SK-N-SH (cell line): ENCODE measurements around the gene RAB25. TPM values are rescaled to one million over a fixed set of nuclear protein-coding genes. Genes with fewer than 3 reads are reported as not detected.

Experiments used
- CTCF ChIA-PET: fragments of 300-600, 350-600 bp; formaldehyde crosslinking; extraction: SDS; loops from one replicate; lab custom pipeline; 2021; lab: Yijun Ruan, JAX
- POLR2A ChIA-PET: fragments of 350-600 bp; sonication (Branson Sonifier 250); formaldehyde crosslinking; extraction: SDS; loops from one replicate; lab custom pipeline; 2020; ENCODE audit warnings: antibody characterized with exemption, inconsistent platforms; lab: Yijun Ruan, JAX
- DNase-seq: peaks from one replicate; pipeline ENCODE4 v3.0.0; 2012
- H2AFZ ChIP-seq: fragments of 200-600 bp; sonication (generic); 2 replicates; pipeline ENCODE4 v1.8.1; 2016; ENCODE audit warnings: antibody characterized with exemption, mild to moderate bottlenecking, low read depth
- H3F3A ChIP-seq: fragments of 200-600 bp; sonication (generic); replicated peaks from 2 replicates; pipeline ENCODE3; 2016; ENCODE audit warnings: antibody characterized with exemption, mild to moderate bottlenecking; ENCODE audit not compliant: insufficient read depth
- H3K27ac ChIP-seq, 2 experiments: fragments of 200-500 bp in 1 of 2; fragments of 200-600 bp in 1 of 2; sonication (Bioruptor generic) in 1 of 2; sonication (generic), shearing (Covaris generic) in 1 of 2; 2 replicates each; pipeline versions ENCODE4 v1.5.1 to v1.6.1; 2014 to 2016; ENCODE audit warnings: low read depth in 2 of 2, inconsistent platforms in 1 of 2, low read length in 1 of 2, mild to moderate bottlenecking in 1 of 2, mixed read lengths in 1 of 2
- H3K27me3 ChIP-seq: fragments of 200-600 bp; sonication (generic), shearing (Covaris generic); 2 replicates; pipeline ENCODE4 v1.6.1; 2016; ENCODE audit warnings: mixed run types; ENCODE audit not compliant: insufficient read depth
- H3K36me3 ChIP-seq, 2 experiments: fragments of 200-500 bp in 1 of 2; fragments of 200-600 bp in 1 of 2; sonication (Bioruptor generic) in 1 of 2; sonication (generic) in 1 of 2; replicated peaks in 1 of 2; 2 replicates each; pipeline versions ENCODE3 to v1.5.1; 2014 to 2016; ENCODE audit warnings: low read length in 1 of 2, mild to moderate bottlenecking in 1 of 2; ENCODE audit not compliant: insufficient read depth in 2 of 2, control insufficient read depth in 1 of 2
- H3K4me1 ChIP-seq, 2 experiments: fragments of 200-500 bp in 1 of 2; fragments of 200-600 bp in 1 of 2; sonication (Bioruptor generic) in 1 of 2; sonication (generic), shearing (Covaris generic) in 1 of 2; 2 replicates each; pipeline versions ENCODE4 v1.5.1 to v1.6.1; 2014 to 2016; ENCODE audit warnings: low read depth in 1 of 2, low read length in 1 of 2, mixed run types in 1 of 2; ENCODE audit not compliant: insufficient read depth in 2 of 2, control insufficient read depth in 1 of 2
- H3K4me2 ChIP-seq: fragments of 200-600 bp; sonication (generic), shearing (Covaris generic); 2 replicates; pipeline ENCODE4 v1.6.1; 2017; ENCODE audit warnings: mixed run types
- H3K4me3 ChIP-seq, 2 experiments: fragments of 200-500 bp in 1 of 2; fragments of 200-600 bp in 1 of 2; sonication (Bioruptor generic) in 1 of 2; sonication (generic), shearing (Covaris generic) in 1 of 2; 2 replicates each; pipeline versions ENCODE4 v1.5.1 to v1.8.1; 2014 to 2016; ENCODE audit warnings: low read depth in 2 of 2, inconsistent platforms in 1 of 2, low read length in 1 of 2, mild to moderate bottlenecking in 1 of 2, mixed read lengths in 1 of 2, moderate library complexity in 1 of 2
- H3K79me2 ChIP-seq: fragments of 200-600 bp; sonication (generic); 2 replicates; pipeline ENCODE4 v1.8.1; 2017; ENCODE audit warnings: mild to moderate bottlenecking; ENCODE audit not compliant: insufficient read depth
- H3K9ac ChIP-seq: fragments of 200-600 bp; sonication (generic); 2 replicates; pipeline ENCODE4 v1.6.1; 2017; ENCODE audit warnings: mixed run types
- H3K9me2 ChIP-seq: fragments of 200-600 bp; sonication (generic); 2 replicates; pipeline ENCODE4 v1.6.1; 2017; ENCODE audit warnings: mixed run types
- H3K9me3 ChIP-seq: fragments of 200-600 bp; sonication (generic); 2 replicates; pipeline ENCODE4 v1.6.1; 2017; ENCODE audit warnings: mixed run types, mild to moderate bottlenecking, moderate library complexity
- H4K20me1 ChIP-seq: fragments of 200-600 bp; sonication (generic); 2 replicates; pipeline ENCODE4 v1.6.1; 2017; ENCODE audit warnings: mild to moderate bottlenecking, mixed run types; ENCODE audit not compliant: insufficient read depth
- ELF1 ChIP-seq: IDR thresholded peaks from 2 replicates; pipeline ENCODE4 v1.4.0; 2012
- EP300 ChIP-seq, 2 experiments: IDR thresholded peaks; 2 replicates each; pipeline versions ENCODE4 v1.4.0 to v1.6.1; 2012; ENCODE audit warnings: borderline replicate concordance in 1 of 2, low read depth in 1 of 2, low read length in 1 of 2
- FOSL2 ChIP-seq: IDR thresholded peaks from 2 replicates; pipeline ENCODE4 v1.4.0; 2012; ENCODE audit warnings: low read depth, mild to moderate bottlenecking, moderate library complexity, borderline replicate concordance
- FOXJ3 ChIP-seq: sonication (generic); formaldehyde crosslinking; IDR thresholded peaks from 2 replicates; pipeline ENCODE4 v1.5.1; 2020; ENCODE audit warnings: mild to moderate bottlenecking, missing genetic modification reagents
- FOXM1 ChIP-seq: IDR thresholded peaks from 2 replicates; pipeline ENCODE4 v1.4.0; 2012; ENCODE audit warnings: low read depth, mild to moderate bottlenecking
- GABPA ChIP-seq: IDR thresholded peaks from 2 replicates; pipeline ENCODE4 v1.4.0; 2012; ENCODE audit warnings: low read depth, mild to moderate bottlenecking
- GATA2 ChIP-seq: sonication (generic); formaldehyde crosslinking; IDR thresholded peaks from 2 replicates; pipeline ENCODE4 v1.5.0; 2020; ENCODE audit warnings: mild to moderate bottlenecking, missing genetic modification reagents
- MEF2A ChIP-seq: IDR thresholded peaks from 2 replicates; pipeline ENCODE4 v1.4.0; 2012; ENCODE audit warnings: low read depth, borderline replicate concordance
- MXI1 ChIP-seq: IDR thresholded peaks from 2 replicates; pipeline ENCODE4 v1.6.1; 2012; ENCODE audit warnings: mild to moderate bottlenecking, low read depth, low read length, improper control_type of control experiment
- NFIC ChIP-seq: IDR thresholded peaks from 2 replicates; pipeline ENCODE4 v1.4.0; 2012; ENCODE audit warnings: borderline replicate concordance
- RCOR1 ChIP-seq: fragments of 150-350 bp; IDR thresholded peaks from 2 replicates; pipeline ENCODE4 v1.6.1; 2017; ENCODE audit warnings: antibody characterized with exemption, low read length
- REST ChIP-seq: IDR thresholded peaks from 2 replicates; pipeline ENCODE4 v1.6.1; 2012; ENCODE audit warnings: mild to moderate bottlenecking, low read depth, low read length, moderate library complexity
- SMC3 ChIP-seq: IDR thresholded peaks from 2 replicates; pipeline ENCODE4 v1.6.1; 2012; ENCODE audit warnings: low read depth, low read length, improper control_type of control experiment
- TCF12 ChIP-seq: IDR thresholded peaks from 2 replicates; pipeline ENCODE4 v1.4.0; 2012
- TEAD4 ChIP-seq: IDR thresholded peaks from 2 replicates; pipeline ENCODE4 v1.4.0; 2012; ENCODE audit warnings: mild to moderate bottlenecking, borderline replicate concordance; ENCODE audit not compliant: insufficient read depth
- USF2 ChIP-seq: fragments of 150-350 bp; IDR thresholded peaks from 2 replicates; pipeline ENCODE4 v1.6.1; 2017; ENCODE audit warnings: antibody characterized with exemption, low read length, low read depth, borderline replicate concordance
- YY1 ChIP-seq: IDR thresholded peaks from 2 replicates; pipeline ENCODE4 v1.4.0; 2012; ENCODE audit warnings: low read depth, mild to moderate bottlenecking
- ZBTB33 ChIP-seq: IDR thresholded peaks from 2 replicates; pipeline ENCODE4 v1.4.0; 2012; ENCODE audit warnings: low read depth, borderline replicate concordance
- WGBS: methylation state at CpG from one replicate; pipeline ENCODE4 v1.1.6; 2017; ENCODE audit warnings: low lambda C conversion rate; 5-methylcytosine and 5-hydroxymethylcytosine counted together
- polyA plus RNA-seq, 3 experiments: library from polyadenylated mRNA; depleted of rRNA; stranded (reverse); fragments of >200 nt; gene quantifications; 2 replicates each; pipeline ENCODE4 v1.2.3, GENCODE V29; 2012
- TF ChIP-seq, protein P1 (sequence below): IDR thresholded peaks from 2 replicates; pipeline ENCODE4 v1.4.0; 2012; ENCODE audit warnings: low read depth, borderline replicate concordance

The RAB25 gene
- polyA plus RNA-seq, 1 of the 3 experiments (the other 2 are of a cell fraction) = not detected

DNA sequence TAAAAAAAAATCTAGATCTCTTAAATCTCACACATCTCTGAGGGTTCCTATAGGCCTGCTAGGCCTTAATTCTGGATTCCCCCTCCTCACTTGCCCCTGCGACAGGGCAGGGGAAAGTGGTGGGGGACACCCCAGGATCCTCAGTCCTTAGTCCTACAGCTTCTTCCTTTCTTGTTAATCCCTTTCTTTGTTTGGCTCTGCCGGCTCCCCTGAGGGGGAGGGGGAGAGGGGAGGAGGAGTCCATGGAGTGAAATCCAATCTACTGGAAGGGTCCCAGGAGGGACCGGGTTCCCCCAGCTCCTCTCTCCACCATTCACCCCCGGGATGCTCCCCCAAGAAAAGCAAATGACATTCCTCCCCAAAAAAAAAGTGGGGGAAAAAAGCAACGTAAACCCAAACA is 12.8 kb downstream of the RAB25 start:
- CTCF ChIA-PET = interaction anchor here (0.8 to 1.2 kb wide), 3 partner anchors 21 to 56 kb away, joined by 3 read pairs; no protein-coding TSS in a partner anchor
- no peak overlapping the region for H3K27ac ChIP-seq

DNA sequence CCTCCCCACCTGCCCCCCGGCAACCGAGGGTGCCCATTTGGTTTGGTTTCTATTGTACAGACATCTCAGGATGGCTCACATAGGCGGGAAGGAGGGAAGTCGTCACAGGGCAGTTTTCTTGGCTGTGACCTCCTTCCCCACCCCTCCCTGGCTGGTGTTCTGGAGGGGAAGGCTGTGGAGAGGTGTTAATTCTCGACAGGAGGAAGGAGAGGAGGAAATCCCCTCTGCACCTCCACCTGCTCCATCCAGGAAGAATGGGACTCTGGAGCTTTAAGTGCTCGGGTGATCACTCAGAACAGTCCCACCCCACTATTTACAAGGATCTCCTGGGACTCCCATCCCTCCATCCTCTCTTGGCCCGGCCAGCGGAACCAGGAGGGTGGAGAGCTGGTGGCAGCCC is 13.7 kb downstream of the RAB25 start:
- Histone ChIP-seq H3K36me3 (peaks cover 6 to 57% of the 10 kb centered on the region in 2 experiments), H3K79me2 (peaks cover 56% of the 10 kb centered on the region), H3K9me3 (no peaks in the 10 kb centered on the region), H3K27me3 (no peaks in the 10 kb centered on the region), H3K4me3 (no peak overlapping the region), H2AFZ (no peak overlapping the region), H3K4me2 (no peak overlapping the region), H3K9ac (no peak overlapping the region), H3K9me2 (no peaks in the 10 kb centered on the region), H3F3A (peaks cover 25% of the 10 kb centered on the region), H3K27ac (no peak overlapping the region), H3K4me1 (peaks cover 0 to 48% of the 10 kb centered on the region in 2 experiments; a peak in 2 of 4 replicates), H4K20me1 (peaks cover 70% of the 10 kb centered on the region)
- ChIA-PET POLR2A (no interaction called here), CTCF (interaction anchor here (2.0 kb wide), 1 partner anchor 9 kb away, joined by 15 read pairs; no protein-coding TSS in a partner anchor)
- 64% methylated on average over 5 of the region's 8 CpGs for WGBS
- no peak for DNase-seq
- no peak for TF ChIP-seq FOXJ3 (CRISPR knock-in tag)
- TF ChIP-seq GABPA = no peak
- TF ChIP-seq GATA2 = no peak
- TF ChIP-seq REST = no peak
- TF ChIP-seq RCOR1 = no peak
- no peak for TF ChIP-seq USF2
- TF ChIP-seq FOSL2 = no peak
- no peak for TF ChIP-seq NFIC
- TF ChIP-seq MEF2A = no peak
- TF ChIP-seq EP300 (IDR thresholded peaks at IDR 0.05; ENCODE audit: borderline replicate concordance in 1 of 2, low read depth in 1 of 2, low read length in 1 of 2) = no peak
- no peak for TF ChIP-seq TEAD4
- no peak for TF ChIP-seq MXI1

More for the DNA sequence above, 12.8 kb downstream of the RAB25 start:
- no peaks in the 10 kb centered on the region for H3K27me3 ChIP-seq
- peaks cover 0 to 44% of the 10 kb centered on the region in 2 experiments; a peak in 2 of 4 replicates for H3K4me1 ChIP-seq
- WGBS = 77% methylated on average over 5 of the region's 5 CpGs
- H3K4me2 ChIP-seq = no peak overlapping the region
- peaks cover 61% of the 10 kb centered on the region for H4K20me1 ChIP-seq
- H3K9me2 ChIP-seq = no peaks in the 10 kb centered on the region
- peaks cover 31% of the 10 kb centered on the region for H3F3A ChIP-seq
- H3K9ac ChIP-seq = no peak overlapping the region
- POLR2A ChIA-PET = interaction anchor here (2.1 kb wide), 1 partner anchor 9 kb away, joined by 7 read pairs; the partner anchor contains the start of gene MEX3A
- TF ChIP-seq SMC3 (no peak), FOXM1 (no peak), RCOR1 (no peak), TCF12 (no peak), ZBTB33 (no peak), GATA2 (no peak), FOSL2 (no peak), ELF1 (no peak), YY1 (no peak)
- TF ChIP-seq, protein P1, sequence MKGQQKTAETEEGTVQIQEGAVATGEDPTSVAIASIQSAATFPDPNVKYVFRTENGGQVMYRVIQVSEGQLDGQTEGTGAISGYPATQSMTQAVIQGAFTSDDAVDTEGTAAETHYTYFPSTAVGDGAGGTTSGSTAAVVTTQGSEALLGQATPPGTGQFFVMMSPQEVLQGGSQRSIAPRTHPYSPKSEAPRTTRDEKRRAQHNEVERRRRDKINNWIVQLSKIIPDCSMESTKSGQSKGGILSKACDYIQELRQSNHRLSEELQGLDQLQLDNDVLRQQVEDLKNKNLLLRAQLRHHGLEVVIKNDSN = no peak
- TF ChIP-seq, all 33 proteins: peak for 0
- H3K36me3 ChIP-seq = peaks cover 6 to 57% of the 10 kb centered on the region in 2 experiments
- H3K9me3 ChIP-seq = no peaks in the 10 kb centered on the region
- H3K4me3 ChIP-seq = no peak overlapping the region
- DNase-seq = no peak
- H3K79me2 ChIP-seq = peaks cover 47% of the 10 kb centered on the region
- H2AFZ ChIP-seq = no peak overlapping the region
